SH-SY5Y (cell line): Measurements from ENCODE around the gene FRA10AC1.

Experiments used
- GATA2 ChIP-seq: IDR thresholded peaks from 2 replicates; pipeline ENCODE4 v1.6.1; 2011; ENCODE audit warnings: mild to moderate bottlenecking, low read depth, low read length
- GATA3 ChIP-seq: IDR thresholded peaks from 2 replicates; pipeline ENCODE4 v1.6.1; 2011; ENCODE audit warnings: low read depth, mild to moderate bottlenecking, low read length, moderate library complexity

Gene FRA10AC1, protein sequence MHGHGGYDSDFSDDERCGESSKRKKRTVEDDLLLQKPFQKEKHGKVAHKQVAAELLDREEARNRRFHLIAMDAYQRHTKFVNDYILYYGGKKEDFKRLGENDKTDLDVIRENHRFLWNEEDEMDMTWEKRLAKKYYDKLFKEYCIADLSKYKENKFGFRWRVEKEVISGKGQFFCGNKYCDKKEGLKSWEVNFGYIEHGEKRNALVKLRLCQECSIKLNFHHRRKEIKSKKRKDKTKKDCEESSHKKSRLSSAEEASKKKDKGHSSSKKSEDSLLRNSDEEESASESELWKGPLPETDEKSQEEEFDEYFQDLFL

DNA sequence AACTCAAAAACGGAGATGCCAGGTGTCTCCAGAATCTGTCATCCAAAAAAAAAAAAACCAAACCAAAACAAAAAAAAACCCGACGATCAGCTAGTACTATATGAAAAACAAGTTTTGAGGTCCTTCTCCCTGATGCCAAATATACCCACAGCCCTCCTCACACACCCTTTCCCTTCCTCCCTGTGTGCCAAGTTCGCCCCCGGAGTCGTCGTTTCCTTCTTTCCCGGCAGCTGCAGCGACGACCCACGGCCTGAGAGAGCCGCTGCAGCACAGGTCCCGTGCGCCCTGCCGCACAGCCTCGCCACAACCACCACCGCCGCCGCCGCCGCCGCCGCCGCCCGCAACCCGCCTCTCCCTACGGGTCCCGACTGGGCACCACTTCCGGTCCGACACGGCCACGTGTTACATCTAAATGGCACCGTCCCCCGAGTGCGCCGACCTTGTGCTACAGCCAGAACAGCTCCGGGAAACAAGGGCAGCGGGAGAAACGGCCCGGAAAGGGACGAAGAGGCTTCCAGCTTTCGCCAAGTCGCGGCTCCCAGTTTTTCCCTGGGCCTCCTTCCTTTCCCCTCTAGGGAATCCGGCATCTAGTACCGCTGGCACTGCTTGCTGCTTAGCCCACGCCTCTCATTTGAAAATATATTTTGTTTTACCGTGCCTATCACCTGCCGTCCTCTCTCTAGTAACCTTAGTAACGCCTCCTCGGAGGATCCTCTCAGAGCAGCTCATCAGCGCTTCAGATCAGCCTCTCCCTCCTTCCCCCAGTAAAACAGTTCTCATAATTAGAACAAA is at the start of gene FRA10AC1:
FRA10AC1 (minus strand) TSS at position 383 of the 792 bp plus-strand sequence. CDS start 2,486 bp downstream, outside the sequence.
- TF ChIP-seq GATA3 (no peak), GATA2 (no peak; the same call in 1 of the 2 replicates)

DNA sequence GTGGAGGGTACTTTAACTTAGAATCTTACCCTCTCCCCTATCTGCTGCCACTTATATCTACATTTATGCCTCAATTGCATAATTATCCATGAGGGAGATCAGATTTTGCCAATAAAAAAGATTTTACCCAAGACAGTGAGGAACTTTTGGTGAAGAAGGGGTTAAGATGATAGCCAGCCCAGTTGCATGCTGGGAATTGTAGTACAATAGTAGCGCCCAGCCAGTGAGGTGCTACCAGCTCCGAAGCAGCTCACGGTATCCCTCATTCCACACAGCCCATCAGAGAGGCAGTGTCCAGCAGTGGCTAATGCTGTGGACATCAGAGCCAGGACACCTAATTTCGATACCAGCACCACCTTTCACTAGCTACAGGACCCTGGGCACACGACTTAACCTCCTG is 49.4 kb upstream of the FRA10AC1 start:
- TF ChIP-seq GATA2 (no peak), GATA3 (no peak)

DNA sequence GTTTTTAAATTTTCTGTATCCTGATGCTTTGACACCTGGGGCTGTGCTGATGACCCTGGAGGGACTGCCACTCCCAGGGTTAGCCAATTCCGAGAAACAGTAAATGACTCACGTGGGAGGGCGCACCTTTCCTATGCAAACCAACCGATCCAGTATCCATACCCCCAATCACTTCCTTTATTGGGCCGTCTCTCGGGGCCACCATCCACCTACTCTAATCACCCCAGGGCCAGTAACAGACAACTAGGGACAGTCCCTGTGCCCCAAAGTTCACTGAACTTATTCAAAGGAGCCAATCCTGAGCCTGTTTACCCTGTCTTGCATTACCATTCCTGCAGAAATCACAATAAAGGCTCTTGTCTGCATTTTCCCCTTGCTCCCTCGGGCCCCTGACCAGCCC is 48.7 kb upstream of the FRA10AC1 start:
- no peak for TF ChIP-seq GATA3
- no peak for TF ChIP-seq GATA2

DNA sequence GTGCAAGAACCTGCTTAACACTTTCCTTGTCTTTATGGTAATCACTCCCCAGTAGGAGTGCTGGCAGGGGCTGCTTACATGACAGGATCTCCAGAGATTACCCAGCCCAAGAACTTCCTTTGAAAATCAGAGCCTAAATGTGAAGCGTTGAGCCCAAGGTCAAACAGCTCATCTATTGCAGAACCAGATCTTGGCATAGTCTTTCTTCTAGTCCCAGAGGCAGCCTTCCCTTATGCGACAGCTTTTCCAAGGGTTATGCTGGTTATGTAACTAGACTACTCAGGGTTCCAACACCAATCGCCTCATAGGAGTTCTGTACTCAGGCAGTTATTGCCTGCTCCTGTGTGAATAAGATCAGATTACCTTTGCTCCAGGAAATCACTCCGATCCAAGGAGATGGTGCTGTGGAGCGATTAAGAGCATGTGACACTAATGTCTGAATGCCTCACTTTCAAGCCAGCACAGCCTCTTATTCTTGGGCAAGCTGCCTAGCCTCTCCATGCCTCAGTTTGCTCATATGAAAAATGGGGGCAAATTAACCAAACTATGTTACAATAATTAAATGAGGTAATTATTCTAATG is 46.9 kb upstream of the FRA10AC1 start:
- no peak for TF ChIP-seq GATA2
- TF ChIP-seq GATA3, result no peak

DNA sequence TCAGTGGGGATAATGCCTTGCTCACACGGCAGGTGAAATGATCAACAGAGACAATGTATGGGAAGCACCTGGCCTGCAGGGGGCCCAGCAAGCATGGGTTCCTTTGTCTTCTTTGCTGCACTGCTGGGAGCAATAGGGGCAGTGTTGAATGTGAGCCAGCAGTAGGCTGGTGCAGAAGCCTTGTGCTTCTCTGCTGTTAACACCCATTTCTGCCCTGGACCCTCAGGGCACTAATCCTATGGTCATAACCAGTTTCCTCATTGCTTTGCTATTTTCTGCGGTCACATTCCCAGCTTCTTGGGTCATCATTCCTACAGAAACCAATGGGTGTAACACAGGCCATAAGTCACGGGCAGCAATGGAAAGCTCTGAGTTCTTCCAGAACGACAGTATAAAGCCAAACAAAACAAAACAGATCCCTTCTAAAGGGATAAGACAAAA is 44.5 kb upstream of the FRA10AC1 start:
- no peak for TF ChIP-seq GATA3

DNA sequence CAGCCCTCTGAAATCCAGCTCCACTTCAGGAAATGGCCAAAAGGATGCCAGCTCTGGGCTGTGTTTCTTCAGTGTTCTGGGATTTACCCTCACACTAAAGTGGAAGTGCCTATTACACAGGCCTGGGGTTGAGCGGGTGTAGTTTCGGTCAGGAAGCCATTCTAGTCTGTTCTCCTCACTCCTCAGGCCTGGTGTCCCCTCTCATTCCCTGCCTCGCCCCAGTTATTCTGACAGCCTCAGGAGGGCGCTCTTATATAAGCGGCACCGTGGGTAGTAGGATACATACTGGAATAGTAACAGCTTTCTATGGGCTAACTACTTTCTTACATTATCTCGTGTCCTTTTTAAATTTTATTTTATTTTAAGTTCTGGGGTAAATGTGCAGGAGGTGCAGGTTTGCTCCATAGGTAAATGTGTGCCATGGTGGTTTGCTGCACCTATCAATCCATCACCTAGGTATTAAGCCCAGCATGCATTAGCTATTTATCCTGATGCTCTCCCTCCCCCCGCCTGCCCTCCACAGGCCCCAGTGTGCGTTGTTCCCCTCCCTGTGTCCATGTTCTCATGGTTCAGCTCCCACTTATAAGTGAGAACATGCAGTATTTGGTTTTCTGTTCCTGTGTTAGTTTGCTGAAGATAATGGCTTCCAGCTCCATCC is 43.1 kb upstream of the FRA10AC1 start:
- no peak for TF ChIP-seq GATA3
- no peak for TF ChIP-seq GATA2

DNA sequence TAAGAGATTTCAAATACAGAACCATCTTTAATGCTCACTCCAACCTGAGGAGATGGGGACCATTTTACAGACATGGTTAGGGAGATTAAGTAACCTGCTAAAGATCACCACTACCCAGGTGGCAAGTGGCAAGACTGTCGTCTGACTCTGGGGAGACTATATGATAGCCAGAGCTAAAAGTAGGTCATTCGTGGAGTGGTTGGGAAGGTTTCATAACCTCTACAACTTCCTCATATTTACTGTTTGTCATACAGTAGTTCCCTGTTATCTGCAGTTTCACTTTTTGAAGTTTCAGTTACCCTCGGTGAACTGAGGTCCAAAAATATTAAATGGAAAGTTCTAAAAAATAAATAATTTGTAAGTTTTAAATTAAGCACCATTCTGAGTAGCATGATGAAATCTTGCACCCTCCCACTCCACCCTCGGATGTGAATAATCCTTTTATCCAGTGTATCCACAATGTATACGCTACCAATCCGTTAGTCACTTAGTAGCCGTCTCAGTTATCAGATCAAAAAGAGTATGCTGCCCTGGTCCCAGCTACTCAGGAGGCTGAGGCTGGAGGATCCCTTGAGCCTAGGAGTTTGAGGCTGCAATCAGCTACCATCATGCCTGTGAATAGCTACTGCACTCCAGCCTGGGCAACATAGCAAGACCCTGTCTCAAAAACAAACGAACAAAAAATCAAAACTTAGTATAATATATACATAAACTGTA is 40.4 kb upstream of the FRA10AC1 start:
- TF ChIP-seq GATA2, result no peak
- TF ChIP-seq GATA3, result no peak

DNA sequence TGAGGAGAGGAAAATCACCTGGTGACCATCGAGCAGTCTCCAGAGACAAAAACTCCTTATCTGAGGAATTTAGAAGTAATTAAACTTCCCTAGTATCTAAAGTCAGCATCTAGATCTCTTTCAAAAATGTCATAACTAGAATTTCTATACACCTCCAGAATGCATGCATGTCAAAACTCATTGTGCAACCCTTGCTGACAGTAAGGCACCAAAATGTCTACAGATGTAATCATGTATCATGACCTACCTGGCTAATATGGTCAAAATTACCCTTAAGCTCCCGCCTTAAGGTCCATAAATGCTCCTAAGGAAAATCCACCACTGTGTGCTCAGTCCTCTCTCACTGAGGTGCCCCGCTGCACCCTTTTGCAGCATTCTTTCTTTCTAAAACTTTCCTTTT is 39.0 kb upstream of the FRA10AC1 start:
- TF ChIP-seq GATA2 (no peak), GATA3 (no peak)

DNA sequence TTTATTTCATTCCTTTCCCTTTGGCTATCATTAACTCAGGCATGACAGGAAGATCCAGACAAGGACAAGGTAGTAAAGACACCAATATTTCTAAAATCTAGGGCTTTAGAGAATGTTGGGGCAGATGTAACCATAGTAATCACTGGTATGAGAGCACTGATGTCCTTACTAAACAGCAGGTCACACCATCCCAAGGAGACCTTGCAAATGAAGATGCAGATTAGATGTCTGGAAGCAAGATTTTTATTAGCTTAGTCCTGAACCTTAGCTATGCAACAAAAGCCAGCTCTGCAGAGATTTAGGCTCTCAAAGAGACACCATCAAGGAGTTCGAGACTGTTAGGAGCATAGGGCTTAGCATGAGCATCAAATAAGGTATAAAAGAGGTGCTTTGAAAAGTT is 23.6 kb upstream of the FRA10AC1 start:
- TF ChIP-seq GATA3 (no peak), GATA2 (no peak)

DNA sequence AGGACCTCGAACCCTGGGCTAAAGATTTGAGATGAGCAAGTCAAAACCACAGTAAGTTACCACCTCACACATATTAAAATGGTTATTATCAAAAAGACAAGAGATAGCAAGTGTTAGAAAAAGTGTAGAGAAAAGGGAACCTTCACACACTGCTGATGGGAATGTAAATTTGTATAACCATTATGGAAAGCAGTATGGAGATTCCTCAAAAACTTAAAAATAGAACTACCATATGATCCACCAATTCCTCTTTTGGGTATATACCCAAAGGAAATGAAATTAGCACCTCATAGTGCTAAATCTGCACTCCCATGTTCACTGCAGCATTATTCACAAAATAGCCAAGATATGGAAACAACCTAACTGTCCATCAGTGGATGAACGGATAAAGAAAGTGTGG is 20.8 kb upstream of the FRA10AC1 start:
- no peak for TF ChIP-seq GATA3
- no peak for TF ChIP-seq GATA2

DNA sequence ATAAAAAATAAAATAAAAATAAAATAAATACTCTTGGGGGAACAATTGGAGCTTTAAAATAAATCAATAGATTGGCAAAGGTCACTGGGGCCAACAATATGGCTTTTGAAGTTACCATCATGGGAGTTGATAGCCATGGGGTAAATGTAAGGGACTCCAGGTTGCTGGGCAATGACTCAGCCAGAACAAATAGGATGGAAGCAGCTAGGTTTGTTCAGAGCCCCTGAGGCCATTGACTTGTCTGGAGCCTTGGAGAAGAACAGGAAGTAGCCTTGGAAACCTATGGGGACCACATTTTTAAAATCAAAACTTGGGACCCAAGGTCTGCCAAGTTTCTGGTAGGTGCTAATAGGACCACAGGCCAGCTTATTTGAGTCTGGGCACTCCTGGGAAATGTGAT is 20.2 kb upstream of the FRA10AC1 start:
- no peak for TF ChIP-seq GATA3
- TF ChIP-seq GATA2, result no peak

DNA sequence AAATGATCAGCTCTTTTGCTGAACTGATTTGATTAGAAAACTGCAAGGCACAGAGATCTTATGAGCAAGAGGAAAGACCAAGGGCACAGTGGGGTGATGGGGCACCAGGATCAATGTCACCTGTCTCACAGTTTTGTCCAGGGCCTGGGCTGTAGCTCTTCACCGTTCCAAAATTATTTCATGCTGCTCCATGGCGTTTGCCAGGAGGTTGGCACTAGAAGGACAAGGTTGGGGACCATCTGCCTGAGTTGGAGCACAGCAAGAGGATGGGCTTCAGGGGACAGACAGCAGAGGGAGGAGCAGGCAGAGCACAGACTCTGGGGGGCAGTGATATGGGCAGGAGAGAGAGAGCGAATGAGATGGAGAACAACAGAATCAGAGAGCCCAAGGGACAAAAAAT is 17.5 kb upstream of the FRA10AC1 start:
- TF ChIP-seq GATA3 (no peak), GATA2 (no peak)

DNA sequence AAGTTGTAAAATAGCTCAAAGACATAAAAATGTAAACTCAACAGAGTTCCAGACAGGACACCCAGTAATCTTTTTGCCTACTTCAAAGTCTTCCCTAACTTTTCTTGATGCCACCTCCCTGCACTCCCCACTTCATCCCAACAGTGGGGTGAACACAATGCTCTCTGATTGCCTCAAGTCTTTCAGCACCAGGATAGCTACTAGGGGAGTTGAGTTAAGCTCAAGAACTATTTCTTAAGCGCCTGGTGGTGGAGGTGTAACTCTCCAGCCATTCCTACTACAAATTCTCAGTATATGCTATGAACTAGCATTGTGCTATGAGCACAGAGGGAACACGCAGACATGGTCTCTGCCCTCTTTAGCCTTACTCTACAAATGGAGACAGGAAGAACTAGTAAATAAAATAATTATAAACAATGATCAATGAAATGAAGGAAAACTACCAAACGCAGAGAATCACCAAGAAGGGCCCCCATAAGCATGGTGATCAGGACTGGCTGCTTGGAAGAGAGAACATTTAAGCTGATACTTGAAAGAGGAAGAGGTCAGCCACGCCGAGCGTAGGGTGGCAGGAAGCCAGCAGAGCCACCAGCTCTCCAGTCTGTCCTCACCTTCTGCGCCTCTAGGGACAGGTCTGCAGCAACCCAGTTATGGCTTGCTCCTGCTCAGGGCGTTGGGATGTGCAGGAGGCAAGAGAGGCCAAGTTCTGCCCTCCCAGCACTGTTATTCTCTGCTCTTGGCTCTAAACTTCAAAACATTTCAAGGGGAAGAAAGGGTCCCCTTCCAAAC is 16.7 kb upstream of the FRA10AC1 start:
- no peak for TF ChIP-seq GATA3
- TF ChIP-seq GATA2, result no peak
